Activated CD4-positive, alpha-beta T cell treated with anti-CD3 and anti-CD28 coated beads, Interleukin-2, amount 10 ng/mL, durations not matched to agents 24 days and 14 days (primary cell): ENCODE measurements around the gene OVCH2. TPM values are rescaled to one million over a fixed set of nuclear protein-coding genes. Genes with fewer than 3 reads are reported as not detected.

Source experiments
- DNase-seq: peaks from one replicate; pipeline ENCODE4 v3.0.0; 2022
- H3K27ac Mint-ChIP-seq: one replicate; pipeline ENCODE4 v1.8.0; 2022; ENCODE audit warnings: mild to moderate bottlenecking, mixed read lengths
- H3K27me3 Mint-ChIP-seq: one replicate; pipeline ENCODE4 v1.8.0; 2022; ENCODE audit warnings: mixed read lengths
- H3K36me3 Mint-ChIP-seq: one replicate; pipeline ENCODE4 v1.8.0; 2022; ENCODE audit warnings: low read depth, mild to moderate bottlenecking, mixed read lengths
- H3K4me1 Mint-ChIP-seq: one replicate; pipeline ENCODE4 v1.8.0; 2021; ENCODE audit warnings: mixed read lengths
- H3K4me3 Mint-ChIP-seq: one replicate; pipeline ENCODE4 v1.8.0; 2022; ENCODE audit warnings: mild to moderate bottlenecking, moderate library complexity, mixed read lengths
- H3K9me3 Mint-ChIP-seq: one replicate; pipeline ENCODE4 v1.8.0; 2021; ENCODE audit warnings: mixed read lengths
- intact Hi-C: fragments of 100-400 bp; cut with micrococcal nuclease; formaldehyde crosslinking; loops from one replicate; pipeline ENCODE4 v1.15.1; 2023
- total RNA-seq: library from RNA; stranded (reverse); gene quantifications from 2 replicates; pipeline ENCODE4 v1.2.3, GENCODE V29; 2022

Gene OVCH2
- total RNA-seq, 1 donor from 2014 or later: not detected

DNA sequence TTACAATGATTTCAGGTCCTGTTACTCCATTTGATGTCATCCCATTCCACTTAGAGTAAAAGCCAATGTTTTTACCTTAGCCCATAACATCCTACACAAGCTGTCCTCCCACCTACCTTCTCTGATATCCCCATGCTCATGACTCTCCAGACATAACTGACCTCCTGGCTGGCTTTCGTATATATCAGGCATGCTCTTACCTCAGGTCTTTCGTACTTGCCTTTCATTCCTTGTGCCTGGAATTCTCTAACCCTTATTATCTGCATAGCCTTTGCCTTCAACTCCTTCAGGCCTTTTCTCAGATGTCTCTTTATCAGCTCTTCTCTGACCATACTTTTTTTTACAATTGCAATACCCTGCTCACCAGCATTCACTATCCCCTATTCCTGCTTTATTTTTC is 22.7 kb downstream of the OVCH2 start:
- no peaks in the 10 kb centered on the region for H3K4me1 Mint-ChIP-seq
- H3K27me3 Mint-ChIP-seq: peaks cover 20% of the 10 kb centered on the region
- H3K27ac Mint-ChIP-seq: no peak overlapping the region
- no peaks in the 10 kb centered on the region for H3K9me3 Mint-ChIP-seq
- no peaks in the 10 kb centered on the region for H3K36me3 Mint-ChIP-seq
- no peak overlapping the region for H3K4me3 Mint-ChIP-seq
- intact Hi-C loops: no loop called here
- DNase-seq: no peak

DNA sequence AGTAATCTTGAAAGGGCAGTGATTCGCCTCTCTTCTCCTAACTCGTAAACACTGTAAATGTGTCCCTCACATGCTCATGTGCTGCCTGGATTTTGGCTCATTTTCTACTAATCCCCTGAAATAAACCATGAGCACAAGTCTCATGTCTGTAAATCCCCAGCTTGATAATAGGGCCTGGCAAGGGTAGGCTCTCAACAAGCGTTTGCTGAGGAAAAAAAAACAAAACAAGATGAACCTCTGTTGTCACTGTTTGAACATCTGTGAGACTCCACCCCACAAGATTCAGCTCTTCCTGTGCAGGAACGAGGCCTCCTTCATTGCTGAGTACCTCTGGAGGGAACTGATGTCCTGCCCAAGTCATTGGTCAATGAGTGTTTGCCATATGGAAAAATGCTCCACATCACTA is 28.5 kb downstream of the OVCH2 start:
- Mint-ChIP-seq H3K27ac (no peak overlapping the region), H3K36me3 (no peaks in the 10 kb centered on the region), H3K4me3 (no peak overlapping the region), H3K27me3 (peaks cover 42% of the 10 kb centered on the region), H3K4me1 (peaks cover 2% of the 10 kb centered on the region), H3K9me3 (no peaks in the 10 kb centered on the region)
- DNase-seq: no peak
- intact Hi-C loops: no loop called here

DNA sequence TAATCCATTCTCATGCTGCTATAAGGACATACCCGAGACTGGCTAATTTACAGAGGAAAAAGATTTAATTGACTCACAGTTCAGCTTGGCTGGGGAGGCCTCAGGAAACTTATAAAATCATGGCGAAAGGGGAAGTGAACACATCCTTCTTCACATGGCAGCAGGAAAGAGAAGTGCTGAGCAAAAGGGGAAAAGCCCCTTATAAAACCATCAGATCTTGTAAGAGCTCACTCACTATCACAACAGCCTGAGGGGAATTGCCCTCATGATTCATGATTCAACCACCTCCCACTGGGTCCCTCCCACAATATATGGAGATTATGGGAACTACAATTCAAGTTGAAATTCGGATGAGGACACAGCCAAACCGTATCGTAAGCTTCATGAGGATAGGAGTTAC is 29.2 kb downstream of the OVCH2 start:
- Mint-ChIP-seq H3K27ac (no peak overlapping the region), H3K4me1 (peaks cover 8% of the 10 kb centered on the region), H3K9me3 (no peaks in the 10 kb centered on the region), H3K27me3 (peaks cover 48% of the 10 kb centered on the region), H3K36me3 (no peaks in the 10 kb centered on the region), H3K4me3 (no peak overlapping the region)
- no peak for DNase-seq
- intact Hi-C loops: no loop called here

DNA sequence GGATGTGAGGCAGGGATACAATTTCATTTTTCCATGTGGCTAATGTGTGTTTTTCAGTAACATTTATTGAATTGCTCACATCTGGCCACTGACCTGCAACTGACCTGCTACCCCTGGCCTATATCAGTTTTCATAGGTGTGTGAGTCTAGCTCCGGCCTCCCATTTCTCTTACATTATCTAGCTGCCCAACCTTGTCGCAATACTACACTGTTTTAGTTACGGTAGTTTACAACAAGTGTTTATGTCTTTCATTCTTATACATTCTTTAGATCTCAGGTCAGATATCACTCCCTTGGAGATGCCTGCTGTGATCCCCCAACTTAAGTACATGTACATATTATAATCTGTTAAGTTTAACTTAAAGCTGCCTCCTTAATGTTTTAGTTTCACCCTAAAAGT is 30.6 kb downstream of the OVCH2 start:
- peaks cover 41% of the 10 kb centered on the region for H3K27me3 Mint-ChIP-seq
- no peak overlapping the region for H3K27ac Mint-ChIP-seq
- intact Hi-C loops: no loop called here
- peaks cover 13% of the 10 kb centered on the region for H3K4me1 Mint-ChIP-seq
- no peaks in the 10 kb centered on the region for H3K9me3 Mint-ChIP-seq
- H3K36me3 Mint-ChIP-seq: no peaks in the 10 kb centered on the region
- DNase-seq: no peak
- H3K4me3 Mint-ChIP-seq: no peak overlapping the region

DNA sequence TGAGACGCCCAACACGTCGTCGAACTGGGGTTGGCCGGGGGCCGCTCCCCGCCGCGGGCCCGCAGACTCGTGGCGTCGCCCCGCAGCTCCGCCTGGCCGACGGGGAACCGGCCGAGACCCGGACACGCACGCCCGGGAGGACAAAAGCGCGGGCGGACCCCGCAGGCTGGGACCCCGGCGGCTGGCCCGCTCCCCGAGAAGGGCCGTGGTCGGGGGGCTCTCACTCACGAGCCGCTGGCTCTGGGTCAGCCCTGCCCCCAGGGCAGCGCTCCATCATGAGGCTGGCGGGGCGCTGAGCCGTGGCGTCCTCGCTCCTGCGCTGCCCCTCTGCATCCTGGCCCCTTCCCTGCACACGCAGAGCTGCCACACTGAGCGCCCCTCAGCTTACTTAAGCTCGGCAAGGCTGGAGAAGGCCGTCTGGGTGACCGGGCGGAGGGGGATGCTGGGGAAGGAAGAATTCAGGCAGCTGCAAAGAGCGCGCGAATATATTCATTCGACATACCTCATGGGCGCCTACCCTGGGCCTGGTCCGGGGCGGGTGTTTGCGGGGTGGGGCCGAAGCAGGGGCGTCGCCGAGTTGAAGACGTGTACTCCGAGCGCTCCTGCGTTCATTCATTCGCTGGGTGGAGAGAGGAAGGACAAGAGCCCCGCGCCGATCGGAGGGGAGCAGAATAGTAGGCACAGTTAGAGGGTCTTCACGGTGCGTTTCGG is 32.4 kb downstream of the OVCH2 start:
- intact Hi-C loops: no loop called here
- peaks cover 39% of the 10 kb centered on the region for H3K27me3 Mint-ChIP-seq
- no peaks in the 10 kb centered on the region for H3K9me3 Mint-ChIP-seq
- H3K36me3 Mint-ChIP-seq: no peaks in the 10 kb centered on the region
- H3K4me1 Mint-ChIP-seq: peaks cover 15% of the 10 kb centered on the region
- H3K27ac Mint-ChIP-seq: no peak overlapping the region
- peak overlapping the region; percentile 61 for H3K4me3 Mint-ChIP-seq
- DNase-seq: no peak

DNA sequence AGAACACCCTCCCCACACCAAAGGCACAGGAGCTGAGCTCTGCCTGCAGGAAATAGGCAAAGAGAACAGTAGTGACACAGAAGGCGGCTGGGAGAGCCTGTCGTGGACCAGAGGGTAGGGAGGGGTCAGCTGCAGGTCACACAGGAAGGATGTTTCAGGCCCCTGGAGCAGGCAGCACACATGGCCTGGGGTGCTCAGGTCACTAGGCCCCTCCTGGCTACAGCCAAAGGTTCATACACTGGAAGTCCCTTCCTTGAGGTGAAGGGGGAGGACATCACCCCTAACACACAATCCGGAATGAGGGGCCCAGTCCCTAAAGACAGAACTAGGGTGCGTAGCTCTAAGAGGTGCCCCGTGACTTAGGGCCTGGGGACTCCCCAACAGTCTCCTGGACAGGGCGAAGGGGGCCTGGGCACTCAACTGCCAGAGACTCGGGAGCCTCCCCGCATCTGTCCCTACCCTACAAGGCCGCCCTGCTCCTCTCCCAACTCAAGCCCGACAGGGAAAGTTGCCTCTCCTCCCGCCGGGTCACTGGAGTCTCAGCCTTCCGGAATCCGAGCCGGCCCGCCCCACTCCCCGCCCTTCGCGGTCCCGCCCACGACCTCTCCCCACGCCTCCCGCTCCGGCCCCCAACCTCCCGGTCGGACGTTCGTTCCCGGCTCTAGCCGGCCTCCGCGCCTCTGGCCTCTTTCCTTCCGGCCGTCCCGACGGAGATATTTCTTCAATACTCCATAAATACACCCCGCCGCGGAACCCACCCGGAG is 33.1 kb downstream of the OVCH2 start, which contains the start of gene CYB5R2:
TSS of gene CYB5R2 (minus strand) at position 541 of the 764 bp plus-strand sequence. CDS start 675 bp downstream, outside the sequence.
- intact Hi-C loops: no loop called here
- peak; percentile 66 for DNase-seq
- H3K9me3 Mint-ChIP-seq: no peaks in the 10 kb centered on the region
- peaks cover 39% of the 10 kb centered on the region for H3K27me3 Mint-ChIP-seq
- no peaks in the 10 kb centered on the region for H3K36me3 Mint-ChIP-seq
- H3K4me1 Mint-ChIP-seq: peaks cover 15% of the 10 kb centered on the region
- H3K4me3 Mint-ChIP-seq: peak within 1 kb of the TSS; percentile 61
- H3K27ac Mint-ChIP-seq: no peak within 1 kb of the TSS

DNA sequence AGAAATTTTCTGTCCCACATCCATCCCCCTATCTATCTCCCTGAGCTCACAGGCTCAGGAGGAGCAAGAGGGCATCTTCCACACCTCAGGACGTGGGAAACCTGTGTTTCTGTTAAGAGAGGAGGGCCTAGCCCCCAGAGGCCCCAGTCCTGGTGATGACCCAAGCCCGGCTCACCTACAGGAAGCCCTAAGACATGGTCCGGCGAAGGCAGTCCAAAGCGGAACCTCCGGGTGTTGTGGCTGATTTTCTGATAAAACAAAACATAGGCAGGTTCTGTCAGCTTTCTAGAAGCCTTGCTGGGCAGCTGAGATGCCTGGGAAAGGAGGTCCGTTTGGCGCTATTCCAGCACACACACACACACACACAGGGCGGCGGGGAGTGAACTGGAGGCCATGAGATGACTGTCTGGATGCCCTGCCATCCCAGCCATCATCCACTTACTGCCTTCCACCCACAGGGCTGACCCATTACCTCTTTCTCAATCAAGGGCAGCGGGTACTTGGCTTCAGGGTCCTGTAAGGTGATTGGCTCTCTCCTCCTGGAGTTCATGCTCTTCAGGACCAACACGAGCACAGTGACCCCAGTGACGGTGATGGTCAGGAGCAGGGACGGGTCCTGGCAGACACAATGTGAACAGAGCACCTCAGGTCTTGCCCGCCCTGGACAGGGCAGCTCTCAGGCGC is 33.9 kb downstream of the OVCH2 start:
- DNase-seq: no peak
- Mint-ChIP-seq H3K9me3 (no peaks in the 10 kb centered on the region), H3K4me1 (peaks cover 15% of the 10 kb centered on the region), H3K36me3 (no peaks in the 10 kb centered on the region), H3K27ac (no peak overlapping the region), H3K4me3 (peak overlapping the region; percentile 44), H3K27me3 (peaks cover 37% of the 10 kb centered on the region)
- intact Hi-C loops: no loop called here

DNA sequence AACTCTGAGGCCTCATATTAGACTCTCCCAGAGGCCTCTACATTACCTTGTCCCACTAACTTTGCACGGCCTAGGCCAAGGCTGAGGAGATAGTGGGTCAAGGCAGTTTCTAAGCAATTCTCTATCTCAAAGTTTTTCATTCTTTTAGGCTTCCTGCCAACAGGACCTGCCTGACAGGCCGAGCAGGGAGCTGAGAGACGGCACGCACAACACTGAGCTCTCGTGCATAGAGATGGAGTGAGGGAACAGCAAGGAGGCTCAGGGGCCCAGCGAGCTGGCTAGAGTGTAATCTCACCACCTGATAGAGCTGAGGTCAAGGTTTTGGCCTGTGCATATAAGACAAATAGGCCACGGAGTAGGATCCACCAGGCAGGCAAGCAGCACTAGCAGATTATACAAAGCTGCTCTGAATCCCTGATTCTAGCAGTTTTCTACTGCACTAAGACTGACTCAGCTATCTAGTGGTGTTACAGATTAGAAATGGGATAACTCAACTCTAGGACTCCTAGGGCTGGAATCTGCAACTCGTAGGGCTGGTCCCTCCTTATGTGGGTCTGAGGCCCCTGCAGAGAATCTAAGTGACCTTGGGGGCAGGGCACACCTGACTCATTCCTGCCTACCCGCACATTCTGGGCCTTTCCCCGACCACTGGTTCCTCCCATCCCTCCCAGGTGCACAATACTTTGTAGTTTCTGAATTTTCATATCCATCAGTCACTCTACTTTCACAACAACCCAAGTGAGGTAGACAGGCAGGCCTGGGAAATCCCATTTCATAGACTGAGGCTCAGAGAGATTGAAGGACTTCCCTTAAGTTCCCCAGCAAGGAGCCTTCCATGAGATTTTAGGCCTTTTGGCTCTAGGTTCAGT is 34.7 kb downstream of the OVCH2 start:
- Mint-ChIP-seq H3K4me3 (peak overlapping the region; percentile 11), H3K9me3 (no peaks in the 10 kb centered on the region)
- DNase-seq: no peak

DNA sequence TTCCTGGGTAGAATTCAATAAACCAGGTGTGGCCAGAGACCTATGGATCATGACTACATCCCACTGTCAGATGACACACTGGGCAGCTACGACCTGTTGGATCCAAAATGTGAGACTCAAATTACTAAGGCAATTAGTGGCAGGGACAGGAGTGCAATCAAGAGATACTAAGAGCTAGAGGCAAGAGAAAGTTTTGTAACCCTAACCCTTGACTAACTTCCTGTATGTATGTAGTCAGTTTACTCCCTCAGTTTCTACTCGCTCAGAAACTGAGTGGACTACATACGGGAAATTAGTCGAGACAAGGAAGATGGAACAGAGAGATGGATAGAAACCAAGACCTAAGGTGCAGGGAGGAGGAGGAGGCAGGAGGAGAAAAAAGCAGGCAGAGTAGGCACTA is 35.6 kb downstream of the OVCH2 start:
- Mint-ChIP-seq H3K9me3 (no peaks in the 10 kb centered on the region), H3K27ac (no peak overlapping the region), H3K4me3 (no peak overlapping the region), H3K4me1 (peaks cover 15% of the 10 kb centered on the region), H3K27me3 (peaks cover 26% of the 10 kb centered on the region), H3K36me3 (no peaks in the 10 kb centered on the region)
- intact Hi-C loops: no loop called here
- no peak for DNase-seq

More for the DNA sequence above, 34.7 kb downstream of the OVCH2 start:
- Mint-ChIP-seq H3K27me3 (peaks cover 34% of the 10 kb centered on the region), H3K36me3 (no peaks in the 10 kb centered on the region), H3K27ac (no peak overlapping the region), H3K4me1 (peaks cover 15% of the 10 kb centered on the region)
- intact Hi-C loops: no loop called here

DNA sequence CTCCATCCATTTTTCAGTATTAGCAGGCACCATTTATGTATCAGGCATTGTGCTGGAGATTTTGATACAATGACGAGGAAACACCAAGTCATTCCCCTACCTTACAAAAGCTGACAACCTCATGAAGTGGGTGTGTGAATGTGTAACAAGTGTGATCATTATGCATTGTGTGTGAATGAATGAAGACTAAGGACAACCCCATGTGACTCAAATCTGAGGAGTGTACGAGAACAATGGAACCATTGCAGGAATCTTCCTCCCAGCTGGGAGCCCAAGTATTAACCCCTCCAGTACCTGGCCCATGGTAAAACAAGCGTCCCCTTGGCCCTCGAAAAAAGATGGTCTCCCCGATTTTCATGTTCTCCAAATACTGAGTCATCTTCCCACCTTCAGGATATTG is 37.4 kb downstream of the OVCH2 start:
- H3K9me3 Mint-ChIP-seq: no peaks in the 10 kb centered on the region
- no peak overlapping the region for H3K27ac Mint-ChIP-seq
- peaks cover 10% of the 10 kb centered on the region for H3K27me3 Mint-ChIP-seq
- H3K36me3 Mint-ChIP-seq: no peaks in the 10 kb centered on the region
- H3K4me1 Mint-ChIP-seq: peaks cover 15% of the 10 kb centered on the region
- intact Hi-C loops: no loop called here
- no peak overlapping the region for H3K4me3 Mint-ChIP-seq
- DNase-seq: no peak

DNA sequence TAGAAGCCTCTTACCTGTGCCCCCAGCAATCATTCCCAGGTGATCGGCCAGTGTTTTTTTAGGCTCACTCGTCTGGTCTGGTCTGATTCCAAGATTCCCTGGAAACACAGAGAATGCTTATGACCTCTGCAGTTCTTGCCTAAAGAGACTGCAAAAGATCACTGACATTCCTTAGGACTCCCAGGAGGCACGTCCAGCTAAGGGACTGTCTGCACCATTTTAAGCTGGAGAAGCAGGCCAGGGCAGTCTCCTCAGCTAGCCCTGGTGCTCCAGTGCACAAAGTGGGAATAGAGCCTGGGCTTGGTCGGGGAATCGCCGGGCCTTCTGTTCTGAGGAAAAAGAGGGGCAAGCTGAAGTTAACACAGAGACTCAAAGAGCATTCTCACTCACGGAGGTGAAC is 37.8 kb downstream of the OVCH2 start:
- intact Hi-C loops: no loop called here
- Mint-ChIP-seq H3K27ac (no peak overlapping the region), H3K4me3 (no peak overlapping the region), H3K27me3 (peaks cover 9% of the 10 kb centered on the region), H3K9me3 (no peaks in the 10 kb centered on the region), H3K4me1 (peaks cover 15% of the 10 kb centered on the region), H3K36me3 (no peaks in the 10 kb centered on the region)
- peak; percentile 47 for DNase-seq

DNA sequence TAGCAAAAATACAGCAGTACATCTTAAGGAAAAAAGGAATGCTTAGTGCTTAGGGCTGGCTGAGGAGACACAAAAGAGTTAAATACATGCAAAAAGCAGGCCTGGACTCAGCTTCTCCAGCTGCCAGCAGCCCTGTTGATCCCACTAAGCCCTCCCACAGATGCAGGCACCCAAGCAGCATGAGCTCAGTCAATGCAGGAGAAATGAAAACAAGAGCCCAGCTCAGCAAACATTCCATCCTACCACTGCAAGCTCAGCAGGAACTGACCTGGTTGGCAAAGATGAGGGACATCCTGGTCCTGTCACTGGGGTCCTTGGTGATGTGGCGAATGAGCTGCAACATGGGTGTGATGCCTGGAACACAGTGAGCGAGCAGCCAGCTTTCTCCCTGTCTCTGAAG is 38.8 kb downstream of the OVCH2 start:
- H3K27ac Mint-ChIP-seq: no peak overlapping the region
- no peak overlapping the region for H3K4me3 Mint-ChIP-seq
- peaks cover 5% of the 10 kb centered on the region for H3K27me3 Mint-ChIP-seq
- H3K36me3 Mint-ChIP-seq: no peaks in the 10 kb centered on the region
- intact Hi-C loops: no loop called here
- peak; percentile 48 for DNase-seq
- H3K4me1 Mint-ChIP-seq: peaks cover 13% of the 10 kb centered on the region
- no peaks in the 10 kb centered on the region for H3K9me3 Mint-ChIP-seq

DNA sequence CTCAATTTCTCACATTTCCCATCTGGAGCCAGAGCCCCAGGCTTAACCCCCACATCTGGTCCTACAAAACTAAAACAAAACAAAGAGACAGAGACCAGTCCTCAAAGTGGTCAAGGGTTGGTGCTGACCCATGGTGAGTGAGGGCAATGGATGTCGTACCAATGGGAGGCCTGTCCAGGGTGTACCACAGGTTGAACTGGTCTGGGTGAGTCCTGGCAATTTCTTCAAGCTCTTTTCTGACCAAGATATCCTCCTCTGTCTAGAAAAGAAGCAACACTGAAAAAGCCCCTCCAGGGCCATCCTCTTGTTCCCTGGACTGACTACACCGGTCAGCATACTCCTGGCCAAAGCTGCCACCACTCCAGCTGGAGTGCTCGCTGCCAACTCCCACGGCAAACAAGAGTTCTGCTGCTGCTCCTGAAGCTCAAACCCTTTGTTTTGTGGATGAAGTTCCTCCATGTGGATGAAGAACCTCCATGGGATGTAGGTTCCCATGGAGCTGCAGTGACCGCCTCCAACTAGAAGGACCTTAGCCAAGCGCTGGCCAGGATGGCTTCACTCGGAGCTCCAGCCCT is 39.9 kb downstream of the OVCH2 start:
- Mint-ChIP-seq H3K4me3 (no peak overlapping the region), H3K4me1 (peaks cover 7% of the 10 kb centered on the region), H3K9me3 (no peaks in the 10 kb centered on the region), H3K36me3 (no peaks in the 10 kb centered on the region), H3K27ac (no peak overlapping the region), H3K27me3 (peaks cover 2% of the 10 kb centered on the region)
- intact Hi-C loops: no loop called here
- peak; percentile 47 for DNase-seq
